Glutamatergic neuron (in vitro differentiated cells): ENCODE results near the gene SYT14. TPM values are rescaled to one million over a fixed set of nuclear protein-coding genes. Genes with fewer than 3 reads are reported as not detected.

Source experiments
- DNase-seq: peaks from one replicate; pipeline ENCODE4 v3.0.0; 2022
- H3K27ac Mint-ChIP-seq: one replicate; pipeline ENCODE4 v1.8.0; 2020; ENCODE audit warnings: mild to moderate bottlenecking, mixed read lengths, inconsistent platforms; ENCODE audit not compliant: unreplicated experiment
- H3K27me3 Mint-ChIP-seq: one replicate; pipeline ENCODE4 v1.8.0; 2020; ENCODE audit warnings: mild to moderate bottlenecking, moderate library complexity, mixed read lengths, inconsistent platforms; ENCODE audit not compliant: unreplicated experiment
- H3K36me3 Mint-ChIP-seq: one replicate; pipeline ENCODE4 v1.8.0; 2020; ENCODE audit warnings: mild to moderate bottlenecking, mixed read lengths, inconsistent platforms; ENCODE audit not compliant: unreplicated experiment
- H3K4me1 Mint-ChIP-seq: one replicate; pipeline ENCODE4 v1.8.0; 2020; ENCODE audit warnings: mild to moderate bottlenecking, low read depth, mixed read lengths, inconsistent platforms; ENCODE audit not compliant: unreplicated experiment
- H3K4me3 Mint-ChIP-seq: one replicate; pipeline ENCODE4 v1.8.0; 2020; ENCODE audit warnings: mild to moderate bottlenecking, mixed read lengths, inconsistent platforms; ENCODE audit not compliant: unreplicated experiment
- H3K9me3 Mint-ChIP-seq: one replicate; pipeline ENCODE4 v1.8.0; 2020; ENCODE audit warnings: mild to moderate bottlenecking, moderate library complexity, mixed read lengths, inconsistent platforms; ENCODE audit not compliant: unreplicated experiment
- total RNA-seq: library from RNA; stranded (reverse); fragmentation: NEBNext Ultra II Directional; extraction: Animal tissue kit (Norgen Biotek cat#: 25700); gene quantifications from one replicate; pipeline ENCODE4 v1.2.1, GENCODE V29; 2021; ENCODE audit not compliant: unreplicated experiment
- TF ChIP-seq, protein P1 (sequence below): fragments of 200-600 bp; sonication (generic); IDR thresholded peaks from one replicate; pipeline ENCODE4 v1.5.0; 2021; ENCODE audit not compliant: partially characterized antibody, unreplicated experiment

The SYT14 gene
- total RNA-seq, 1 donor from 2014 or later: 18.1 TPM

DNA sequence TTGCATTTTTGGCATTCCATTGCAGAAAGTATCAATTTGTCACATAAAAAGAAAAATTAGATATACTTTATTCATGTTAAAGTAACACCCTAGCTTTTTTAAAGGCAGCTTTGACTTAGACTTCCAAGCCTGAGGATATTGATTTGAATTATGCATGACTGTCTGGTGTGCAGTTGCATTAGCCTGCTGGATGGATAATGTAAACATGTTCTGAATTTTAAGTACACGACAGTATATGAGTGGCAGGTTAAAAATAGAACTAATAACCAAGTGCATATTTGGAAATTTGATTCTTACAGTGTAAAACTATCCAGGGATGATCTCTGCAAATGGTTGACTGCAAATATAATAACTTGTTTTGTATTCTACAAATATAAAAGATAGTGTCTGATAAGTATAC, 124.0 kb downstream of the SYT14 start:
- peaks cover 5% of the 10 kb centered on the region for H3K9me3 Mint-ChIP-seq
- H3K4me1 Mint-ChIP-seq: peaks cover 10% of the 10 kb centered on the region
- DNase-seq: no peak
- peaks cover 1% of the 10 kb centered on the region for H3K27me3 Mint-ChIP-seq
- H3K27ac Mint-ChIP-seq: no peak overlapping the region
- H3K4me3 Mint-ChIP-seq: peak overlapping the region; percentile 53
- TF ChIP-seq, protein P1, sequence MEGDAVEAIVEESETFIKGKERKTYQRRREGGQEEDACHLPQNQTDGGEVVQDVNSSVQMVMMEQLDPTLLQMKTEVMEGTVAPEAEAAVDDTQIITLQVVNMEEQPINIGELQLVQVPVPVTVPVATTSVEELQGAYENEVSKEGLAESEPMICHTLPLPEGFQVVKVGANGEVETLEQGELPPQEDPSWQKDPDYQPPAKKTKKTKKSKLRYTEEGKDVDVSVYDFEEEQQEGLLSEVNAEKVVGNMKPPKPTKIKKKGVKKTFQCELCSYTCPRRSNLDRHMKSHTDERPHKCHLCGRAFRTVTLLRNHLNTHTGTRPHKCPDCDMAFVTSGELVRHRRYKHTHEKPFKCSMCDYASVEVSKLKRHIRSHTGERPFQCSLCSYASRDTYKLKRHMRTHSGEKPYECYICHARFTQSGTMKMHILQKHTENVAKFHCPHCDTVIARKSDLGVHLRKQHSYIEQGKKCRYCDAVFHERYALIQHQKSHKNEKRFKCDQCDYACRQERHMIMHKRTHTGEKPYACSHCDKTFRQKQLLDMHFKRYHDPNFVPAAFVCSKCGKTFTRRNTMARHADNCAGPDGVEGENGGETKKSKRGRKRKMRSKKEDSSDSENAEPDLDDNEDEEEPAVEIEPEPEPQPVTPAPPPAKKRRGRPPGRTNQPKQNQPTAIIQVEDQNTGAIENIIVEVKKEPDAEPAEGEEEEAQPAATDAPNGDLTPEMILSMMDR: no peak
- H3K36me3 Mint-ChIP-seq: peaks cover under 1% of the 10 kb centered on the region

DNA sequence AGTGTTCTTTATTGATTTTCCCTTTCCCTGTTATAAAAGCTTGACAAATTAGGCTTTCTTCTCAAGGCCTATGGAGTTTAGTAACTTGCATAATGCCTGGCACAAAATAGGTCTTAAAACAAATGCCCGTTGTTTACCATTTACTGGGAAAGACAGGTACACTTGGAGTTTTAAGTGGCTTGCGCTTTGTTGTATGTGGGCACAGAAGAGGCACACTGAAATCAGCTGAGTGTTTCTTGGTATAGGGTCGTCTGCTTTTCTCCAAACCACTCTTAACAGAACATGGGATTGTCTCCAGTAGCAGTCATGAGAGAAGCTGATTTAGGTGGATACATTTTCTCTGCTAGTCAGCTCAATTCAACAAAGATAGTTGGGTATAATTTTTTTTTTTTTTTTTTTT, 132.5 kb downstream of the SYT14 start:
- no peak overlapping the region for H3K27ac Mint-ChIP-seq
- no peak overlapping the region for H3K4me3 Mint-ChIP-seq
- peaks cover 4% of the 10 kb centered on the region for H3K36me3 Mint-ChIP-seq
- no peak for DNase-seq
- peaks cover 21% of the 10 kb centered on the region for H3K4me1 Mint-ChIP-seq
- TF ChIP-seq, protein P1: no peak
- H3K27me3 Mint-ChIP-seq: peaks cover 2% of the 10 kb centered on the region
- peaks cover 5% of the 10 kb centered on the region for H3K9me3 Mint-ChIP-seq

DNA sequence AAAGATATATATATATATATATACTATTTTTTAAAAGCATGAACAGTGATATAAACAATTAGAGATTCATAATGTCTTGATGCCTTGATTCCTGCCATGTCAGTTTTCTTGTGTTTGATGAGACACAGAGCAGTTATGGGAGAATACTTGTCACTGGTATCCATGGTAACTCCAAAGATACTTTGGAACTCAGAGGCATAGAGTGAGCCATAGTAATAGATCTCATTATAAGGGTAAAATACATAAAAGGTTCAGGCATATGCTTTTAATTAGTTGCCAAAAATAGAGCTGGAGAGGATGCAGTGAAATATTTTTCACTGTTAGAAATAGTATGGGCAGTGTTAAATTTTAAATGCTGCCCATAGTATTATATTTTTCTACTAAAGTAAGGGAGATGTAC, 134.1 kb downstream of the SYT14 start:
- TF ChIP-seq, protein P1: no peak
- Mint-ChIP-seq H3K4me3 (no peak overlapping the region), H3K27me3 (peaks cover 2% of the 10 kb centered on the region), H3K27ac (no peak overlapping the region), H3K36me3 (peaks cover 2% of the 10 kb centered on the region), H3K9me3 (peaks cover 1% of the 10 kb centered on the region), H3K4me1 (peaks cover 20% of the 10 kb centered on the region)
- no peak for DNase-seq

DNA sequence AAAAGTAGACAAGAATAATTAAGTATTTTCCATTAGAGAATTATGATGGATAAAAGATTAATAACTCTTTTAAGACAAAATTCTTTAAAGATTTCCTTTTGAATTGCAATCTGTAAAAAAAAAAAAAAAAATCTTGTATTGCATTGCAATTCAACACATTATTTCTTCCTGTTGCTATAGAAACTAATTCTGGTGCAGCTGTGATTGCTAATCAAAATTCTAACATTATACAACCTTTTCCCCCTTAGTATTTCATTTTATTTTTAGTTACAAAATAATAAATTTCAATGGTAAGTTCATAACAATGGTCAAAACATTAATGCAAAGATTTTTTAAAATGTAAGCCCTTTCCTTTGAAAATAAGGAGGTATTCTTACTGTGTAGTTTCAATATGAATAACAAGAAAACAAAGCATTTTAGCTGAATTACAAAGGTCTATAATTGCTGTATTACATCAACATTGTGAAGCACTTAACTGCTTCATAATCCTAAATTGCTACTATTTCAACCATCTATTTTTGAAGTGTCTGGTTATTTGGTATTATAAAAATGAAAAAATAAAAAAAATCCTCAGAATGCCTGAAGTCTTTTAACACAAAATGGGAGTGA, 135.0 kb downstream of the SYT14 start:
- H3K27me3 Mint-ChIP-seq: peaks cover 2% of the 10 kb centered on the region
- no peak overlapping the region for H3K4me3 Mint-ChIP-seq
- DNase-seq: no peak
- TF ChIP-seq, protein P1: no peak
- peaks cover 1% of the 10 kb centered on the region for H3K9me3 Mint-ChIP-seq
- no peaks in the 10 kb centered on the region for H3K36me3 Mint-ChIP-seq
- peaks cover 19% of the 10 kb centered on the region for H3K4me1 Mint-ChIP-seq
- H3K27ac Mint-ChIP-seq: no peak overlapping the region

DNA sequence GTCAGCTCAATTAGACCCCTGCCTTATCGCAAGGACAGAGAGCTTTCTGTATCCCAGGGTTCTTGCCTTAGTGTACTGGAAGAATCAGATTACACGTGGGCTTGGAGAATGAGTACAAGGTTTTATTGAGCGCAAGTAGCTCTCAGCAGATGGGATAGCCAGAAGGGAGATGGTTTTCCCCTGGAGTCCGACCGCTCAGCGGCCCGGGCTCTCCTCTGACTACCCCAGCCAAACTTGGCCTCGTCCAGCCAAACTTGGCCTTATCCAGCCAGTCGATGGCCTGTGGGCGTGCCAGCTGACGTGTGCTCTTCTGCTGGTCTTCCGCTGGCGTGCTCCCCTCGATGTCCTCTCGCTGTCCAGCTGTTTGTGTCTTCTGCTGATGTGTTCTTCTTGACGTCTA, 136.9 kb downstream of the SYT14 start:
- Mint-ChIP-seq H3K27ac (peak overlapping the region; percentile 84), H3K36me3 (no peaks in the 10 kb centered on the region), H3K9me3 (peaks cover 1% of the 10 kb centered on the region), H3K4me3 (no peak overlapping the region), H3K4me1 (peaks cover 19% of the 10 kb centered on the region), H3K27me3 (peaks cover 2% of the 10 kb centered on the region)
- DNase-seq: peak; percentile 44
- TF ChIP-seq, protein P1: no peak
